HG03175 (cell line): ENCODE results near the gene PROB1.
"Not testable (repeated sequence)": the region's sequence is repeated elsewhere in the genome, so short reads cannot be mapped to it uniquely, and the experiment has no call there.

ENCODE experiments used
- ATAC-seq: cut with Tn5 transposase; IDR thresholded peaks from one replicate; pipeline ENCODE4 v1.9.1; 2021; ENCODE audit warnings: mild to moderate bottlenecking, moderate library complexity; ENCODE audit not compliant: unreplicated experiment

Gene PROB1, protein sequence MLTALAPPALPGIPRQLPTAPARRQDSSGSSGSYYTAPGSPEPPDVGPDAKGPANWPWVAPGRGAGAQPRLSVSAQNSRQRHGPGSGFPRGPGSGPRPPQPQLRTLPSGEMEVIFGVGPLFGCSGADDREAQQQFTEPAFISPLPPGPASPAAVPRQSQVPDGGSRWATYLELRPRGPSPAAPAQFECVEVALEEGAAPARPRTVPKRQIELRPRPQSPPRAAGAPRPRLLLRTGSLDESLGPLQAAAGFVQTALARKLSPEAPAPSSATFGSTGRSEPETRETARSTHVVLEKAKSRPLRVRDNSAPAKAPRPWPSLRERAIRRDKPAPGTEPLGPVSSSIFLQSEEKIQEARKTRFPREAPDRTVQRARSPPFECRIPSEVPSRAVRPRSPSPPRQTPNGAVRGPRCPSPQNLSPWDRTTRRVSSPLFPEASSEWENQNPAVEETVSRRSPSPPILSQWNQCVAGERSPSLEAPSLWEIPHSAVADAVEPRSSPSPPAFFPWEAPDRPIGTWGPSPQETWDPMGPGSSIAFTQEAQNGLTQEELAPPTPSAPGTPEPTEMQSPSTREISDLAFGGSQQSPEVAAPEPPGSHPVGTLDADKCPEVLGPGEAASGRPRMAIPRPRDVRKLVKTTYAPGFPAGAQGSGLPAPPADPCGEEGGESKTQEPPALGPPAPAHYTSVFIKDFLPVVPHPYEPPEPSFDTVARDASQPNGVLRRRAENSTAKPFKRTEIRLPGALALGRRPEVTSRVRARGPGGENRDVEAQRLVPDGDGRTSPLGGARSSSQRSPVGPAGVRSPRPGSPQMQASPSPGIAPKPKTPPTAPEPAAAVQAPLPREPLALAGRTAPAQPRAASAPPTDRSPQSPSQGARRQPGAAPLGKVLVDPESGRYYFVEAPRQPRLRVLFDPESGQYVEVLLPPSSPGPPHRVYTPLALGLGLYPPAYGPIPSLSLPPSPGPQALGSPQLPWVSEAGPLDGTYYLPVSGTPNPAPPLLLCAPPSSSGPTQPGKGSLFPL

GRCh38 chr5:139394654-139395566 is at the start of gene PROB1:
TSS of gene PROB1 (minus strand) at chr5:139395104. CDS start at chr5:139395081, 23 bp downstream.
- ATAC-seq, result no peak

DNA sequence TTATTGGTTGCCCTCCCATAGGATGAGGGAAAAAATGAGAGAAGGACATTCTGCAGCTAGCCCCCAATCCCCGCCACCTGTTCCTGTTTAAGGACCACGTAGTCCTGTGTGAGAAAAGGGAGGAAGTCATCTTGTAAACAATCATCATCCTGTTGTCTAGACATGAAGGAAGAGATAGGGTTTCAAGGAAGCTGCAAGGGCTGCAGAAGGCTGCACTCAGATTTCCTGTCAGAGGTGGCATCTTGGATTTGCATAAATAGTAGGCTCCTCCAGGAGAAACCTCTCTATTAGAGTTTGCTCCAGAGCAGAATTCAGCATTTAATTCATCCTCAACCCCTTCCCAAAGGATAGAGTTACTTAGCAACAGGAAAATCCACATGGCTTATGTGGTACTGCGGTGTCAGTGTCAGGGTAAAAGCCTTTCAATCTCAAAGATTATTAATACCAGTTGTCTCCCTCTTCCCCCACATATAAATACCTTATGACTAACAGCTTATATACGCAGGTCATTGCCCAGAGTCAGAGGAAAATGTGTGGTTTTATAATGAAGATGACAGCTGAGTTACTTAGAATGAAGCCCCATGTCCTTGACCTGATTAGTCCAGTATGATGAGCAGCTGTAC is 49.0 kb upstream of the PROB1 start:
- ATAC-seq, result no peak

GRCh38 chr5:139440416-139440815 is 45.5 kb upstream of the PROB1 start:
- not testable (repeated sequence) for ATAC-seq

- peak; percentile 92 for ATAC-seq
Measured at GRCh38 chr5:139439013-139439903, 44.4 kb upstream of the PROB1 start, which contains the start of gene DNAJC18. TSS of gene DNAJC18 (minus strand) at chr5:139439525. CDS start at chr5:139439445, 80 bp downstream.

DNA sequence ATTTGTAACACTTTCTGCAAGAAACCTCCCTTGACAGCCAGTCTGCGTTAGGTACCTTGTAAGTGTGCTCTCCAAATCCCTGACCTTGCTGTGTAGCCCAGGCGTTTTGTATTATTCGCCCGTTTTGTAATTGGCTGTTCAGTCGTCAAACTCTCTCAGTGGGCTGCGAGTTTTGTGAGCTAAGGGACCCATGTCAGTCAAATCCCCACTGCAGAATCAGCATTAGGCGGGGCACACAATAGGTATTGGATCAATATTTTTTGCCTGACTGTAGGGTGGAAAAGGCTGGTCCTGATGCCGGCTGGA is 43.8 kb upstream of the PROB1 start:
- no peak for ATAC-seq

DNA sequence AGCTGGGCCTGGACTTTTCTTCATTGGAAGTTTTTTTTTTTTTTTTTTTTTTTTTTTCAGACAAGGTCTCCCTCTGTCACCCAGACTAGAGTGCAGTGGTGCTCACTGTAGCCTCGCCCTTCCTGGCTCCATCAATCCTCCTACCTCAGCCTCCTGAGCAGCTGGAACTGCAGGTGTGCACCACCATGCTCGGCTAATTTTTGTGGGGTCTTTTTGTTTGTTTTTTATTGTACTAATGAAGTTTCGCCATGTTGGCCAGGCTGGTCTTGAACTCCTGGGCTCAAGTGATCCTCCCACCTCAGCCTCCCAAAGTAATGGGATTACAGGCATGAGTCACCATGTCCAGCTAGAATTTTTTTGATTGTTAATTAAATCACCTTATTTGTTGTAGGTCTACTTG is 40.8 kb upstream of the PROB1 start:
- ATAC-seq, result no peak

DNA sequence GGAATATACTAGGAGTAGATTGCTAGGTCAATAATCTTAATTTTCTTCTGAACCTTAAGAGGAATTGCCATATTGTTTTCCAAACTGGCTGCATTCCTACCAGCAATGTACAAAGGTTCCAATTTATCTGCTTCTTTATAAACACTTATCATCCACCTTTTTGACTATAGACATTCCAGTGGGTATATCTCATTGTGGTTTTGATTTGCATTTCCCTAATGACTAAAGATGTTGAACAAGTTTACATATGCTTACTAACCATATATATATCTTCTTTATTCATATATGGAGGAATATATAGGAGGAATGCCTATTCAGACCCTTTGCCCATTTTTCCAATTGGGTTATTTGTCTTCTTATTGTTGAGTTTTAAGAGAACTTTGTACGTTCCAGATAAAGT is 36.8 kb upstream of the PROB1 start:
- no peak for ATAC-seq

DNA sequence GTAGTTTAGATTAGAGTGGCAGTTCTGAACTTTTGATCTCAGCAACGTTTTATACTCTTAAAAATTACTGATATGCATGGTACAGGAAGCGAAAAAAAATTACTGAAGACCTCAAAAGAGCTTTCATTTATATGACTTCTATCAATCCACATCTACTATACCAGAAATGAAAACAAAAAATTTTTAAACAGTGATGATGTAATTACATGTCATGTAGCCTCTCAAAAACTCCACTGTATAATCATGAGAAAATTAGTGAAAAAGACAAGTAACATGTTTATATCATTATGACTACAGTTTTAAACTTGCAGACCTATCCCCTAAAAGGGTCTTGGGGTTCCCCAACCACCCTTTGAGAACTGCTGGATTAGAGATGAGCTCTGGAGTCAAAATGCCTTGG is 35.1 kb upstream of the PROB1 start:
- no peak for ATAC-seq

GRCh38 chr5:139426203-139426885 is 31.4 kb upstream of the PROB1 start:
- ATAC-seq, result no peak

- no peak for ATAC-seq
Measured at GRCh38 chr5:139425497-139425896, 30.6 kb upstream of the PROB1 start.

- peak; percentile 60 for ATAC-seq
Measured at GRCh38 chr5:139422307-139422893, 27.5 kb upstream of the PROB1 start.

DNA sequence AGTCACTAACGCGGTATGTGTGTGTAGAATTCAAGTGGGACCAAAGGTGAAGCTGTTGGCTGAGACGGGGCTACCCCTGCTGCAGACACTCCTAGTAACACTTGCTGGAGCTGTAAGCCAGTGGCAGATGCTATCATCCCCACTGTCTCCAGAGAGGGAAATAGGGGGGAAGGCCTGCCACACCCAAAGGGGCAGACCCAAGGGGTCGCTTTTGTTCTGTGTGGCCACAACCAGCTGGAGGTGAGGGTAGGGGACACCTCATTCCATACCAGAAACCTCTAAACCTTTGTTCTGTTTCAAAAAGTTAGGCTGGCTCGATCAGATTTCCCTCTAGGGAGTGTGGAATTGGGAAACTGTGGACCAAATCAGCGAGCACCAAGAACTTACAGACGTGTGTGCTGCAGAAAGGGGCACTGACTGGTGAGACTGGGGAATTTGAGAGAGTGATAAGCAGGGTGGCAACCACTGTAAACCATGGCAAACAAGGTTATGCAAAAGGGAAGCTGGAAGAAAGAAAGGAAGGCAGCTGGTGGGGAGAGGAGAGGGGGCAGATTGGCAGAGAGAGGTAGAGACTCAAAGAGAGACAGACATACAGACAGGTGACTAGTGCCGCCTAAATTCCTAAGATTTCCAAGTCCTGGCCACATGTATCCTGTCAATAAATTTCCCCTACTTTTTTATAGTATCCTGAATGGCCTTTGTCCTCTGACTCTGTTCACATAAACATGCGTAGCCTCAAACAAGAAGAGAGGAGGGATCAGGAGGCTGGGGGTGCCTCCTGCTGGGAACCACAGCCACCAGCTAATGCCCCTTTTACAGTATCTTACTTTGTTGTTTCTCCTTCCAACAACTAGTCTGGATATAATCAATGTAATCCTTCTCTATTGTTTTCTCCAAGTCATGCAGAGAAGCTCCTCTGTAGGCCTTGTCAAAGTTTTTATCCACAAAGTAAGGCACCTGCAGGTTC is 24.6 kb upstream of the PROB1 start:
- no peak for ATAC-seq

- ATAC-seq, result no peak
Measured at GRCh38 chr5:139418793-139419192, 23.9 kb upstream of the PROB1 start.

- no peak for ATAC-seq
Measured at GRCh38 chr5:139417214-139417613, 22.3 kb upstream of the PROB1 start.

DNA sequence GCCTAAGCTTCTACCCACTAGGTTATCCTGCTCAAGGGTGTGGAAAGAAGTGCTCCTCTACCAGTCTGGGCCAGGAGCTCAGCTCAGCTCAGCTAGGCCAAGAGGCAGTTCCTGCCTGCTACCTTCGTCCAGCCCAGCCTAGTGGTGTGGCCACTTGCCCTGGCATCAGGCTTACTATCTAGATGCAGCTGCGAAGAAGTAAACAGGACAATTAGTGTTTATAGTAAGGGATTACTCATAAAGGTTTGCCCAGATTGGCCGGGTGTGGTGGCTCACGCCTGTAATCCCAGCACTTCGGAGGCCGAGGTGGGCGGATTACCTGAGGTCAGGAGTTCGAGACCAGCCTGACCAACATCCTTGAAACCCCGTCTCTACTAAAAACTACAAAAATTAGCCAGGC is 21.7 kb upstream of the PROB1 start:
- ATAC-seq, result no peak

- no peak for ATAC-seq
Measured at GRCh38 chr5:139415869-139416268, 21.0 kb upstream of the PROB1 start.

GRCh38 chr5:139415221-139415861 is 20.4 kb upstream of the PROB1 start:
- no peak for ATAC-seq
